Ovary (tissue), 9 donors: ENCODE results near the gene CSTF1. TPM values are rescaled to one million over a fixed set of nuclear protein-coding genes. Genes with fewer than 3 reads are reported as not detected.

Experiments
- DNase-seq, 5 donors: peaks; one replicate each; pipeline ENCODE4 v3.0.0-alpha.2; 2019 to 2020
- H3K27ac ChIP-seq, 2 donors: fragments of 200-600 bp; one replicate each; pipeline versions ENCODE4 v1.5.1 to v1.8.0; 2019 to 2022
- H3K27me3 ChIP-seq: fragments of 200-600 bp; one replicate; pipeline ENCODE4 v1.8.0; 2022
- H3K36me3 ChIP-seq: fragments of 200-600 bp; sonication (generic); one replicate; pipeline ENCODE4 v1.5.1; 2019
- H3K4me1 ChIP-seq: one replicate; pipeline ENCODE4 v1.8.1; 2013; ENCODE audit warnings: mild to moderate bottlenecking, moderate library complexity; ENCODE audit not compliant: insufficient read depth
- H3K4me3 ChIP-seq: fragments of 200-600 bp; sonication (generic); one replicate; pipeline ENCODE4 v1.5.1; 2017
- H3K9me3 ChIP-seq, 2 donors: fragments of 200-600 bp in 1 of 2; sonication (generic) in 1 of 2; one replicate each; pipeline versions ENCODE4 v1.5.1 to v1.8.1; 2013 to 2019; ENCODE audit warnings: mild to moderate bottlenecking in 1 of 2, moderate library complexity in 1 of 2
- EP300 ChIP-seq: sonication (generic); formaldehyde crosslinking; IDR thresholded peaks from one replicate; pipeline ENCODE4 v1.6.1; 2017; ENCODE audit warnings: antibody characterized with exemption
- POLR2A ChIP-seq: fragments of 450-650 bp; IDR thresholded peaks from one replicate; pipeline ENCODE4 v1.6.1; 2017; ENCODE audit warnings: antibody characterized with exemption, mild to moderate bottlenecking, moderate library complexity
- WGBS, 3 donors: extraction: QIAGEN DNeasy Blood & Tissue Kit in 1 of 3; methylation state at CpG; one replicate each; pipeline versions ENCODE4 v1.1.5 to v1.1.7; 2013 to 2017; 5-methylcytosine and 5-hydroxymethylcytosine counted together
- intact Hi-C, 4 donors: fragments of 100-400 bp; cut with DNase I; formaldehyde crosslinking; loops; one replicate each; pipeline versions ENCODE4 v1.11.0 to v1.15.1; 2022 to 2023
- polyA plus RNA-seq, 2 donors: library from polyadenylated mRNA; stranded (reverse); fragments of 200-250 nt in 1 of 2; fragments of 350-450 nt in 1 of 2; fragmentation: Illumina TruSeq in 1 of 2; extraction: RNeasy Lipid Tissue Mini Kit (QIAGEN cat#74804) in 1 of 2; gene quantifications; one replicate each; pipeline ENCODE4 v1.2.3, GENCODE V29; 2013 to 2014
- total RNA-seq, 7 donors: library from RNA; depleted of rRNA in 2 of 7; stranded (reverse); fragments of >200 nt in 2 of 7; fragmentation: NEBNext Ultra II Directional in 3 of 7; extraction: Animal tissue kit (Norgen Biotek cat#: 25700) in 3 of 7; gene quantifications; one replicate each; pipeline versions ENCODE4 v1.1.0 to v1.2.4, GENCODE V29; 2016 to 2023
- TF ChIP-seq, protein P1 (sequence below), 3 donors: fragments of 450-650 bp in 2 of 3; fragments of 200-600 bp in 1 of 3; IDR thresholded peaks; one replicate each; pipeline versions ENCODE4 v1.5.1 to v1.8.0; 2016 to 2022; ENCODE audit warnings: antibody characterized with exemption in 3 of 3, mild to moderate bottlenecking in 1 of 3
- donor health status: DM: no; HTN: no; CAD: no; lungs with moderate emphysema.
- donor health status: DM: no; HTN: no; CAD: no.
- donor health status: Bipolar disorder and iron deficiency.
- donor health status: DM: yes; HTN: yes; CAD: no.
- donor health status: DM: no; HTN: no; CAD: no.
- donor health status: DM: yes; HTN: yes; CAD: no.

Gene CSTF1
- total and polyA plus RNA-seq, 9 donors: 15.5 to 41.5 (median 31.8) TPM

DNA sequence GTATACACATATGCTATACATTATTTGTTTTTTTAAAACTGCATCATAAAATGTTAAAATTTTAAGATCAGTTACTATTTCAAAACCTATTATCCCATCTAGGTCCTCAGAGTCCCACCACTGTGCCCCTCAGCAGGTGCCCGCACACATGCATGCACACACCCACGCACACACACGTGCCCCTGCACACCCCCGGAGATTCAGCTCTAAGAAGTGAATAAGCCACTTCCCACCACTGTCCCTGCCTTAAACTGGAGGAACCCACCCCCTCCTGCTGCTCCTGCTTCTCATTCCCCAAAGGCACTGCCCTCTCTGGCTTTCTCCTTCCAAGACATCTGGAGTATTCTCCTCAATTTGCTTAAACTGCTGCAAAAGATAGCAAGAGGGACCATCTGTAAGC is 39.1 kb upstream of the CSTF1 start:
- H3K36me3 ChIP-seq: no peaks in the 10 kb centered on the region
- H3K27ac ChIP-seq: no peak overlapping the region
- no peak for TF ChIP-seq EP300
- no peak for TF ChIP-seq POLR2A
- TF ChIP-seq, protein P1, sequence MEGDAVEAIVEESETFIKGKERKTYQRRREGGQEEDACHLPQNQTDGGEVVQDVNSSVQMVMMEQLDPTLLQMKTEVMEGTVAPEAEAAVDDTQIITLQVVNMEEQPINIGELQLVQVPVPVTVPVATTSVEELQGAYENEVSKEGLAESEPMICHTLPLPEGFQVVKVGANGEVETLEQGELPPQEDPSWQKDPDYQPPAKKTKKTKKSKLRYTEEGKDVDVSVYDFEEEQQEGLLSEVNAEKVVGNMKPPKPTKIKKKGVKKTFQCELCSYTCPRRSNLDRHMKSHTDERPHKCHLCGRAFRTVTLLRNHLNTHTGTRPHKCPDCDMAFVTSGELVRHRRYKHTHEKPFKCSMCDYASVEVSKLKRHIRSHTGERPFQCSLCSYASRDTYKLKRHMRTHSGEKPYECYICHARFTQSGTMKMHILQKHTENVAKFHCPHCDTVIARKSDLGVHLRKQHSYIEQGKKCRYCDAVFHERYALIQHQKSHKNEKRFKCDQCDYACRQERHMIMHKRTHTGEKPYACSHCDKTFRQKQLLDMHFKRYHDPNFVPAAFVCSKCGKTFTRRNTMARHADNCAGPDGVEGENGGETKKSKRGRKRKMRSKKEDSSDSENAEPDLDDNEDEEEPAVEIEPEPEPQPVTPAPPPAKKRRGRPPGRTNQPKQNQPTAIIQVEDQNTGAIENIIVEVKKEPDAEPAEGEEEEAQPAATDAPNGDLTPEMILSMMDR (IDR thresholded peaks at IDR 0.05): no peak
- 51 to 86% (median 60%) methylated on average over 4 of the region's 4 CpGs for WGBS, 3 donors
- H3K27me3 ChIP-seq: no peaks in the 10 kb centered on the region
- H3K4me3 ChIP-seq: no peak overlapping the region
- H3K4me1 ChIP-seq: no peaks in the 10 kb centered on the region
- no peaks in the 10 kb centered on the region for H3K9me3 ChIP-seq
- intact Hi-C loops: no loop called here
- DNase-seq: no peak

DNA sequence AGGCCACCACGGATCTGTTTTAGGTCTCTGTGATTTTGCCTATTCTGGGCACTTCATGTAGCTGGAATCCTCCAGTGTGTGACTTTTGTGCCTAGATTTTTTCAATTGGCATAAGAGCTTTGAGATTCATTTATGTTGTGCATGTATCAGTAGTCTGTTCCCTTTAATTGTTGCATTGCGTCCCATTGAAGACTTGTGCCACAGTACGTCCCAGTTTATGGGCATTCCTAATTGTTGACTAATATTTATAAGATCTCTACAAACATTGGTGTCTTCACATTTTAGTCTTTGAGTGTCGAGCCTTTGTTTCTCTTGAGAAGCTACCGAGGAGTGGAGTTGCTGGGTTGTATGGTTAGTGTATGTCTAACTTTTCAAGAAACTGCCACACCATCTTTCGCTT is 34.4 kb upstream of the CSTF1 start:
- no peaks in the 10 kb centered on the region for H3K27me3 ChIP-seq
- no peaks in the 10 kb centered on the region for H3K9me3 ChIP-seq
- intact Hi-C loops: no loop called here
- H3K4me1 ChIP-seq: peaks cover 19% of the 10 kb centered on the region
- H3K27ac ChIP-seq: no peak overlapping the region
- H3K4me3 ChIP-seq: no peak overlapping the region
- no peak for DNase-seq
- 53 to 56% (median 55%) methylated on average over 6 of the region's 6 CpGs for WGBS, 3 donors
- no peaks in the 10 kb centered on the region for H3K36me3 ChIP-seq
- no peak for TF ChIP-seq EP300
- TF ChIP-seq POLR2A: no peak
- TF ChIP-seq, protein P1 (IDR thresholded peaks at IDR 0.05): no peak

DNA sequence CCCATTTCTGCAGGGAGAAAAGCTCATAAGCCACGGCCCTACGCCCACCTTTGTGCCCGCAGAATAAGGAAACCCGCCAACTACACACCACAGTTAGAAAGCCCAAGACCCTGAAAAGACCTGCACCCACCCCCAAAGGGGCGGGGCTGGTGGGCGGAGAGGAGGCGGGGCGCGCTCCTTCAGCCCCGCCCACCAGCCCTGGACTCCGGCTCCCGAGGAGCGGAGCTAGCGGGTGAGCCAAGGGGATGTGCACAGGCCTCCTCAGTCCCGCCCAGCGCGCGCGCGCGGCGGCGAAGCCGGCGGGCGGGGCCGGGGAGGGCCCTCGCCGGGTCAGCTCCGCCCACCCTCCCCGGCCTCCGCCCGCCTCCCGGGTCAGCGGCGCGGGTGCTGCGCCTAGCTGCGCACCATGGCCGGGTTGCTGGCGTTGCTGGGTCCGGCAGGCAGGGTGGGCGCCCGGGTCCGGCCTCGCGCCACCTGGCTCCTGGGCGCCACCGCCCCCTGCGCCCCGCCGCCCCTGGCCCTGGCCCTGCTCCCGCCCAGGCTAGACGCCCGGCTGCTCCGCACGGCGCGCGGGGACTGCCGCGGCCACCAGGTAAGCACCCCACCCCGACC is 33.7 kb upstream of the CSTF1 start, which contains the start of gene FAM210B:
FAM210B (plus strand) TSS at position 375 of the 612 bp plus-strand sequence; CDS start at position 407, 32 bp downstream.
- intact Hi-C loops: no loop called here
- Histone ChIP-seq H3K4me1 (peaks cover 23% of the 10 kb centered on the region), H3K4me3 (peak within 1 kb of the TSS; percentile 70), H3K36me3 (no peaks in the 10 kb centered on the region), H3K27ac (peak within 1 kb of the TSS; percentile 70 to 92), H3K27me3 (no peaks in the 10 kb centered on the region), H3K9me3 (no peaks in the 10 kb centered on the region)
- 0% methylated on average over 14 to 63 of the region's 63 CpGs for whole genome bisulfite sequencing, 3 donors
- TF ChIP-seq EP300 (no peak), POLR2A (peak; percentile 47)
- TF ChIP-seq, protein P1 (IDR thresholded peaks at IDR 0.05): no peak
- DNase-seq: peak; percentile 89 to 93 (median 92)

DNA sequence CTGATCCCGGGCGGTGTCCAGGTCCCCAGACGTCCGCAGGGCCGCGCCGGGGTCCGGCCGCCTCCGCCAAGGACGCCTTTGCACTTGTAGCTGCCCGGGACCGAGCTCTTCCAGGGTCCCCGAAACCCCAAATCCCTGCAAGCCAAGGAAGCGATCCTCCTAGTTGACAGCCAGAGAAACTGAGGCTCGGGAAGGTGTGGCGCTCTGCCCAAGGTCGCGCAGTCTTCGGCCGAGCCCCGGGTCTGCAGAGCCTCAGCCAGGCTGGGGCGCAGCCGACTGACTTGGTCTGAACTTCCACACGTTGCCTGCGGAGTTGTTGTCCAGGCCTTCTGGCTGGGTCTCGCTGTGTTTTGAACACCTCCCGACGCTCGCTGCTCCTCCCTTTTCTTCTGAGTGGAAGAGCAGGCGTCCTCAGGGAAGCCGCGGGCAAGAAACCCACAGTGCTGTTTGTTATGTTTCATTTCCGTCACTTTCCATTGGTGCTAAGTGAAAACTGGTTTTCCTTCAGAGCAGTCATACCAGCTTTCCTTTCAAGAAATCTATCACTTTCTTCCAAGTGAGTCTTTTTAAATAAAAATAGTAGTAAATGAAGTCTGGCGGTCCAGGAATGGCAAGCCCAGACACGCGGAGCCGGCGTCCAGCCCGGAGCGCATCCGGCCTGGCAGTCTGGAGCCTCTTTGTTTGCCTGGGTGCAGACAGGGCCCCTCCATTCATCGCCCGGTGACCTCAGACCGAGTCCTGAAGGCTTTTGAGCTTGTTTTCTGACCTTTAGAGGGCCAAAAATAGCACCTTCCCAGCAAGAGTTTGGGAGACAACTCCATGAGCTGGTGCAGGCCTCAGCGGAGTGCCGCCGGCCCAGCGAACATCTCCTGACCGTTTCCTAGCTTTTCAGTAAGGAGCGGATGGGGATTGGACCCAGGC is 33.0 kb upstream of the CSTF1 start:
- TF ChIP-seq POLR2A: no peak
- TF ChIP-seq EP300: no peak
- TF ChIP-seq, protein P1 (IDR thresholded peaks at IDR 0.05): no peak
- peak overlapping the region; percentile 70 to 92 for H3K27ac ChIP-seq
- H3K4me1 ChIP-seq: peaks cover 23% of the 10 kb centered on the region
- H3K4me3 ChIP-seq: peak overlapping the region; percentile 70
- no peaks in the 10 kb centered on the region for H3K27me3 ChIP-seq
- WGBS, 3 donors: 1 to 3% (median 2%) methylated on average over 37 to 51 of the region's 51 CpGs
- no peaks in the 10 kb centered on the region for H3K9me3 ChIP-seq
- intact Hi-C loops: no loop called here
- H3K36me3 ChIP-seq: no peaks in the 10 kb centered on the region
- DNase-seq: peak; percentile 54 to 79 (median 66)
